Measurements from ENCODE around the gene PLA2G5.

Gene PLA2G5

GRCh38 chr1:20093303-20093702 is 23.3 kb downstream of the PLA2G5 start:
- DNase-seq, result no peak

GRCh38 chr1:20093940-20094391 is 24.0 kb downstream of the PLA2G5 start:
- DNase-seq, result no peak

- DNase-seq, result no peak
These were observed 25.8 kb downstream of the PLA2G5 start for GRCh38 chr1:20095564-20096434.

- no peak for DNase-seq
These were observed 26.9 kb downstream of the PLA2G5 start for GRCh38 chr1:20096840-20097447.

GRCh38 chr1:20099533-20099932 is 29.5 kb downstream of the PLA2G5 start:
- DNase-seq, result no peak

GRCh38 chr1:20100632-20101355 is 30.8 kb downstream of the PLA2G5 start:
- DNase-seq, result no peak

- no peak for DNase-seq
These were observed 32.9 kb downstream of the PLA2G5 start for GRCh38 chr1:20102875-20103274.

- no peak for DNase-seq
These were observed 35.9 kb downstream of the PLA2G5 start for GRCh38 chr1:20105856-20106255.

- DNase-seq, result no peak
These were observed 37.4 kb downstream of the PLA2G5 start for GRCh38 chr1:20107351-20107750.

GRCh38 chr1:20107796-20108195 is 37.8 kb downstream of the PLA2G5 start:
- no peak for DNase-seq

- DNase-seq, result no peak
These were observed 38.6 kb downstream of the PLA2G5 start for GRCh38 chr1:20108366-20109123.

- no peak for DNase-seq
These were observed 39.3 kb downstream of the PLA2G5 start for GRCh38 chr1:20109223-20109856.

- DNase-seq, result no peak
These were observed 40.7 kb downstream of the PLA2G5 start for GRCh38 chr1:20110679-20111078.

GRCh38 chr1:20111452-20111851 is 41.5 kb downstream of the PLA2G5 start:
- no peak for DNase-seq

- DNase-seq, result no peak
These were observed 42.4 kb downstream of the PLA2G5 start for GRCh38 chr1:20112279-20113000.

GRCh38 chr1:20114021-20114648 is 44.1 kb downstream of the PLA2G5 start:
- no peak for DNase-seq

- DNase-seq, result no peak
These were observed 45.5 kb downstream of the PLA2G5 start for GRCh38 chr1:20115479-20115878.

GRCh38 chr1:20115916-20116315 is 45.9 kb downstream of the PLA2G5 start:
- DNase-seq, result no peak

GRCh38 chr1:20117236-20117635 is 47.2 kb downstream of the PLA2G5 start:
- no peak for DNase-seq

- no peak for DNase-seq
These were observed 49.4 kb downstream of the PLA2G5 start, which contains the start of gene PLA2G2D for GRCh38 chr1:20119347-20119746. TSS of gene PLA2G2D (minus strand) at chr1:20119536. CDS start at chr1:20119498, 38 bp downstream.

- no peak for DNase-seq
These were observed 50.8 kb downstream of the PLA2G5 start for GRCh38 chr1:20120796-20121195.
